Neural cell (in vitro differentiated cells): ENCODE results near the gene STAT3. TPM values are rescaled to one million over a fixed set of nuclear protein-coding genes. Genes with fewer than 3 reads are reported as not detected.

Experiments used
- H2AFZ ChIP-seq: fragments of 200-600, 300-800 bp; sonication (generic), shearing (Covaris generic); 2 replicates; pipeline ENCODE4 v1.6.0; 2014; ENCODE audit warnings: low read depth, mild to moderate bottlenecking, antibody characterized with exemption, low read length, moderate library complexity
- H3F3A ChIP-seq: fragments of 200-600 bp; shearing (Covaris generic); 2 replicates; pipeline ENCODE4 v1.6.1; 2016; ENCODE audit warnings: mild to moderate bottlenecking, moderate library complexity, mixed read lengths, antibody characterized with exemption, low read length; ENCODE audit not compliant: insufficient read depth, poor library complexity, severe bottlenecking
- H3K27ac ChIP-seq: fragments of 200-600, 300-800 bp; sonication (generic), shearing (Covaris generic); 2 replicates; pipeline ENCODE4 v1.5.1; 2014; ENCODE audit warnings: mild to moderate bottlenecking, low read length, moderate library complexity
- H3K27me3 ChIP-seq: fragments of 300-800, 200-600 bp; sonication (generic), shearing (Covaris generic); 2 replicates; pipeline ENCODE4 v1.6.0; 2014; ENCODE audit warnings: mild to moderate bottlenecking, low read depth, low read length, moderate library complexity; ENCODE audit not compliant: insufficient read depth
- H3K36me3 ChIP-seq: fragments of 300-800, 200-600 bp; sonication (generic), shearing (Covaris generic); 2 replicates; pipeline ENCODE4 v1.5.1; 2014; ENCODE audit warnings: mild to moderate bottlenecking, antibody characterized with exemption, low read length, moderate library complexity; ENCODE audit not compliant: insufficient read depth
- H3K4me2 ChIP-seq: fragments of 300-800, 200-600 bp; sonication (generic), shearing (Covaris generic); 2 replicates; pipeline ENCODE4 v1.6.0; 2014; ENCODE audit warnings: mild to moderate bottlenecking, low read length
- H3K4me3 ChIP-seq: fragments of 300-800, 200-600 bp; sonication (generic), shearing (Covaris generic); 2 replicates; pipeline ENCODE4 v1.5.1; 2014; ENCODE audit warnings: mild to moderate bottlenecking, low read length, moderate library complexity
- H3K79me2 ChIP-seq: fragments of 200-600 bp; shearing (Covaris generic); replicated peaks from 2 replicates; pipeline ENCODE4 v1.6.0; 2014; ENCODE audit warnings: mild to moderate bottlenecking, low read length, moderate library complexity; ENCODE audit not compliant: insufficient read depth
- H3K9ac ChIP-seq: fragments of 300-800, 200-600 bp; sonication (generic), shearing (Covaris generic); 2 replicates; pipeline ENCODE4 v1.6.1; 2016; ENCODE audit warnings: mild to moderate bottlenecking, low read length, mixed read lengths
- H3K9me2 ChIP-seq: fragments of 200-600 bp; shearing (Covaris generic); 2 replicates; pipeline ENCODE4 v1.6.1; 2016; ENCODE audit warnings: mild to moderate bottlenecking, low read length, mixed read lengths; ENCODE audit not compliant: insufficient read depth
- H3K9me3 ChIP-seq: fragments of 200-600, 300-800 bp; sonication (generic), shearing (Covaris generic); 2 replicates; pipeline ENCODE4 v1.6.1; 2016; ENCODE audit warnings: mild to moderate bottlenecking, mixed run types, low read length, moderate library complexity, mixed read lengths
- H4K20me1 ChIP-seq: fragments of 200-600 bp; shearing (Covaris generic); 2 replicates; pipeline ENCODE4 v1.6.1; 2016; ENCODE audit warnings: mild to moderate bottlenecking, mixed run types; ENCODE audit not compliant: insufficient read depth
- EP300 ChIP-seq: fragments of 450-650 bp; conservative IDR thresholded peaks from 2 replicates; pipeline ENCODE4 v1.6.1; 2014; ENCODE audit warnings: antibody characterized with exemption, mild to moderate bottlenecking, moderate library complexity; ENCODE audit not compliant: poor library complexity, severe bottlenecking
- EZH2 ChIP-seq: fragments of 200-600, 300-800 bp; shearing (Covaris generic), sonication (generic); IDR thresholded peaks from 2 replicates; pipeline ENCODE4 v1.6.1; 2014; ENCODE audit warnings: antibody characterized with exemption, low read length, borderline replicate concordance, mild to moderate bottlenecking; ENCODE audit not compliant: insufficient read depth, poor library complexity, severe bottlenecking
- MXI1 ChIP-seq: fragments of 450-650 bp; conservative IDR thresholded peaks from 2 replicates; pipeline ENCODE4 v1.6.1; 2014; ENCODE audit warnings: antibody characterized with exemption, mild to moderate bottlenecking; ENCODE audit not compliant: poor library complexity, severe bottlenecking
- POLR2AphosphoS5 ChIP-seq: IDR thresholded peaks from 2 replicates; pipeline ENCODE4 v1.6.1; 2012
- RAD21 ChIP-seq: fragments of 450-650 bp; conservative IDR thresholded peaks from 2 replicates; pipeline ENCODE4 v1.6.1; 2014; ENCODE audit warnings: antibody characterized with exemption, mild to moderate bottlenecking, moderate library complexity
- SMC3 ChIP-seq: fragments of 450-650 bp; conservative IDR thresholded peaks from 2 replicates; pipeline ENCODE4 v1.6.1; 2014; ENCODE audit warnings: antibody characterized with exemption, mild to moderate bottlenecking, moderate library complexity; ENCODE audit not compliant: poor library complexity
- TAF1 ChIP-seq: IDR thresholded peaks from 2 replicates; pipeline ENCODE4 v1.6.1; 2012; ENCODE audit warnings: low read depth
- polyA plus RNA-seq: library from polyadenylated mRNA; depleted of rRNA; stranded (reverse); fragments of >200 nt; gene quantifications from 2 replicates; pipeline ENCODE4 v1.2.3, GENCODE V29; 2014
- TF ChIP-seq, protein P1 (sequence below): IDR thresholded peaks from 2 replicates; pipeline ENCODE4 v1.6.1; 2012; ENCODE audit warnings: borderline replicate concordance
- TF ChIP-seq, protein P2 (sequence below): fragments of 450-650 bp; IDR thresholded peaks from 2 replicates; pipeline ENCODE4 v1.5.1; 2014; ENCODE audit warnings: antibody characterized with exemption, mild to moderate bottlenecking, moderate library complexity; ENCODE audit not compliant: poor library complexity, severe bottlenecking

STAT3 gene
- polyA plus RNA-seq, 1 donor from 2014 or later, result 24.2 TPM

DNA sequence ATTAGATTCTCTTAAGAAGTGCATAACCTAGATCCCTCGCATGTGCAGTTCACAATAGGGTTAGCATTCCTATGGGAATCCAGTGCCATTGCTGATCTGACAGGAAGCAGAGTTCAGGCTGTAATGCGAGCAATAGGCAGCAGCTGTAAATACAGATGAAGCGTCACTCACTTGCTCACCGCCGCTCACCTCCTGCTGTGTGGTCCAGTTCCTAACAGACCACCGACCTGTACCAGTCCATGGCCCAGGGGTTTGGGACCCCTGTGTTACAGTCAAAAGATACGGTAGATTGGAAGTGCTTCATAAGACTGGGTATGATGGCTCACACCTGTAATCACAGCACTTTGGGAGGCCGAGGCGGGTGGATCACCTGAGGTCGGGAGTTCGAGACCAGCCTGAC, 97.1 kb downstream of the STAT3 start:
- Histone ChIP-seq H3K36me3 (no peaks in the 10 kb centered on the region), H3K9ac (no peak overlapping the region), H4K20me1 (no peaks in the 10 kb centered on the region), H3K9me3 (no peaks in the 10 kb centered on the region), H3K9me2 (no peaks in the 10 kb centered on the region), H3K4me2 (no peak overlapping the region), H3K4me3 (no peak overlapping the region), H3K27ac (no peak overlapping the region), H3K79me2 (no peaks in the 10 kb centered on the region), H3F3A (no peaks in the 10 kb centered on the region), H2AFZ (no peak overlapping the region), H3K27me3 (peaks cover 40% of the 10 kb centered on the region)
- TF ChIP-seq EZH2 (no peak), POLR2AphosphoS5 (no peak), TAF1 (no peak), EP300 (no peak), RAD21 (no peak), SMC3 (no peak), MXI1 (no peak)
- TF ChIP-seq, protein P1, sequence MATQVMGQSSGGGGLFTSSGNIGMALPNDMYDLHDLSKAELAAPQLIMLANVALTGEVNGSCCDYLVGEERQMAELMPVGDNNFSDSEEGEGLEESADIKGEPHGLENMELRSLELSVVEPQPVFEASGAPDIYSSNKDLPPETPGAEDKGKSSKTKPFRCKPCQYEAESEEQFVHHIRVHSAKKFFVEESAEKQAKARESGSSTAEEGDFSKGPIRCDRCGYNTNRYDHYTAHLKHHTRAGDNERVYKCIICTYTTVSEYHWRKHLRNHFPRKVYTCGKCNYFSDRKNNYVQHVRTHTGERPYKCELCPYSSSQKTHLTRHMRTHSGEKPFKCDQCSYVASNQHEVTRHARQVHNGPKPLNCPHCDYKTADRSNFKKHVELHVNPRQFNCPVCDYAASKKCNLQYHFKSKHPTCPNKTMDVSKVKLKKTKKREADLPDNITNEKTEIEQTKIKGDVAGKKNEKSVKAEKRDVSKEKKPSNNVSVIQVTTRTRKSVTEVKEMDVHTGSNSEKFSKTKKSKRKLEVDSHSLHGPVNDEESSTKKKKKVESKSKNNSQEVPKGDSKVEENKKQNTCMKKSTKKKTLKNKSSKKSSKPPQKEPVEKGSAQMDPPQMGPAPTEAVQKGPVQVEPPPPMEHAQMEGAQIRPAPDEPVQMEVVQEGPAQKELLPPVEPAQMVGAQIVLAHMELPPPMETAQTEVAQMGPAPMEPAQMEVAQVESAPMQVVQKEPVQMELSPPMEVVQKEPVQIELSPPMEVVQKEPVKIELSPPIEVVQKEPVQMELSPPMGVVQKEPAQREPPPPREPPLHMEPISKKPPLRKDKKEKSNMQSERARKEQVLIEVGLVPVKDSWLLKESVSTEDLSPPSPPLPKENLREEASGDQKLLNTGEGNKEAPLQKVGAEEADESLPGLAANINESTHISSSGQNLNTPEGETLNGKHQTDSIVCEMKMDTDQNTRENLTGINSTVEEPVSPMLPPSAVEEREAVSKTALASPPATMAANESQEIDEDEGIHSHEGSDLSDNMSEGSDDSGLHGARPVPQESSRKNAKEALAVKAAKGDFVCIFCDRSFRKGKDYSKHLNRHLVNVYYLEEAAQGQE, result no peak
- TF ChIP-seq, protein P2, sequence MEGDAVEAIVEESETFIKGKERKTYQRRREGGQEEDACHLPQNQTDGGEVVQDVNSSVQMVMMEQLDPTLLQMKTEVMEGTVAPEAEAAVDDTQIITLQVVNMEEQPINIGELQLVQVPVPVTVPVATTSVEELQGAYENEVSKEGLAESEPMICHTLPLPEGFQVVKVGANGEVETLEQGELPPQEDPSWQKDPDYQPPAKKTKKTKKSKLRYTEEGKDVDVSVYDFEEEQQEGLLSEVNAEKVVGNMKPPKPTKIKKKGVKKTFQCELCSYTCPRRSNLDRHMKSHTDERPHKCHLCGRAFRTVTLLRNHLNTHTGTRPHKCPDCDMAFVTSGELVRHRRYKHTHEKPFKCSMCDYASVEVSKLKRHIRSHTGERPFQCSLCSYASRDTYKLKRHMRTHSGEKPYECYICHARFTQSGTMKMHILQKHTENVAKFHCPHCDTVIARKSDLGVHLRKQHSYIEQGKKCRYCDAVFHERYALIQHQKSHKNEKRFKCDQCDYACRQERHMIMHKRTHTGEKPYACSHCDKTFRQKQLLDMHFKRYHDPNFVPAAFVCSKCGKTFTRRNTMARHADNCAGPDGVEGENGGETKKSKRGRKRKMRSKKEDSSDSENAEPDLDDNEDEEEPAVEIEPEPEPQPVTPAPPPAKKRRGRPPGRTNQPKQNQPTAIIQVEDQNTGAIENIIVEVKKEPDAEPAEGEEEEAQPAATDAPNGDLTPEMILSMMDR, result no peak

DNA sequence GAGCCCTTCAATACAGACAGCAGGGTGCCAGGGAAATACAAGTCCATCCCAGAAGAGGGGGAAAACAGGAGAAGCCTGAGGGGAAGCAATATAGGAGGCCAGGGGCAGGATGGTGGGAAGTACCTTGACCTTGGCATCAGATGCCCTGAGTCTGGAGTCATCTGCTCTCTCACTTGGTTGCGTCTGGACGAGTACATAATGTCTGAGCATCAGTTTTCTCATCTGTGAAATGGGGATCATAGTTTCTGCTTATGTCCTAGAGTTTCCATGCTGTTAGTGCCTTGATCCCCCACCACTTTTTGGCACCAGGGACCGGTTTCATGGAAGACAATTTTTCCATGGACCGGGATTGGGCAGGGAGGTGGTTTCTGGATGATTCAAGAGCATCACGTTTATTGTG, 97.7 kb downstream of the STAT3 start:
- Histone ChIP-seq H3K4me2 (no peak overlapping the region), H3F3A (no peaks in the 10 kb centered on the region), H3K9ac (no peak overlapping the region), H3K9me2 (no peaks in the 10 kb centered on the region), H3K36me3 (no peaks in the 10 kb centered on the region), H3K27ac (no peak overlapping the region), H3K79me2 (no peaks in the 10 kb centered on the region), H2AFZ (no peak overlapping the region), H3K27me3 (peaks cover 40% of the 10 kb centered on the region), H4K20me1 (no peaks in the 10 kb centered on the region), H3K9me3 (no peaks in the 10 kb centered on the region), H3K4me3 (no peak overlapping the region)
- TF ChIP-seq POLR2AphosphoS5 (no peak), SMC3 (no peak), RAD21 (no peak), MXI1 (no peak), TAF1 (no peak), EZH2 (no peak), EP300 (no peak)
- TF ChIP-seq, protein P2, result no peak
- TF ChIP-seq, protein P1, result no peak
